SU-DHL-6 (cell line): ENCODE results near the gene UBE2Q1.

Source experiments
- H2AFZ ChIP-seq: fragments of 200-600 bp; sonication (generic); 2 replicates; pipeline ENCODE4 v1.6.1; 2014; ENCODE audit warnings: low read depth, mild to moderate bottlenecking, moderate library complexity, mixed read lengths, antibody characterized with exemption, low read length; ENCODE audit not compliant: severe bottlenecking
- H3F3A ChIP-seq: fragments of 200-600 bp; shearing (Covaris generic); 2 replicates; pipeline ENCODE4 v1.6.0; 2016; ENCODE audit warnings: antibody characterized with exemption, mild to moderate bottlenecking; ENCODE audit not compliant: insufficient read depth
- H3K27ac ChIP-seq: fragments of 200-600 bp; sonication (generic); 2 replicates; pipeline ENCODE4 v1.5.1; 2016; ENCODE audit warnings: low read depth, mild to moderate bottlenecking, low read length, moderate library complexity, mixed read lengths
- H3K27me3 ChIP-seq: fragments of 200-600 bp; sonication (generic), shearing (Covaris generic); 2 replicates; pipeline ENCODE4 v1.6.0; 2014; ENCODE audit warnings: mild to moderate bottlenecking, low read length
- H3K36me3 ChIP-seq: fragments of 200-600 bp; sonication (generic); 2 replicates; pipeline ENCODE4 v1.6.1; 2014; ENCODE audit warnings: mild to moderate bottlenecking, low read length, mixed read lengths
- H3K4me2 ChIP-seq: fragments of 300-600, 200-600 bp; shearing (Covaris generic), sonication (generic); 2 replicates; pipeline ENCODE4 v1.6.0; 2014; ENCODE audit warnings: low read length, low read depth, mild to moderate bottlenecking; ENCODE audit not compliant: poor library complexity, severe bottlenecking
- H3K4me3 ChIP-seq: fragments of 200-600 bp; sonication (generic); 2 replicates; pipeline ENCODE4 v1.5.1; 2014; ENCODE audit warnings: antibody characterized with exemption, low read length, mild to moderate bottlenecking, mixed read lengths; ENCODE audit not compliant: insufficient read depth, poor library complexity, severe bottlenecking
- H3K79me2 ChIP-seq: fragments of 200-600 bp; sonication (generic); 2 replicates; pipeline ENCODE4 v1.6.1; 2014; ENCODE audit warnings: mild to moderate bottlenecking, low read length, moderate library complexity; ENCODE audit not compliant: insufficient read depth
- H3K9ac ChIP-seq: fragments of 200-600 bp; sonication (generic); 2 replicates; pipeline ENCODE4 v1.7.0; 2014; ENCODE audit warnings: mild to moderate bottlenecking, low read length
- H3K9me2 ChIP-seq: fragments of 200-600 bp; sonication (generic); replicated peaks from 2 replicates; pipeline ENCODE4 v1.6.1; 2014; ENCODE audit warnings: low read length; ENCODE audit not compliant: insufficient read depth
- H3K9me3 ChIP-seq: fragments of 200-600 bp; sonication (generic); 2 replicates; pipeline ENCODE4 v1.6.1; 2014; ENCODE audit warnings: low read length, mixed read lengths; ENCODE audit not compliant: insufficient read depth
- H4K20me1 ChIP-seq: fragments of 200-600 bp; sonication (generic); 2 replicates; pipeline ENCODE4 v1.6.1; 2014; ENCODE audit warnings: low read depth, mild to moderate bottlenecking, antibody characterized with exemption, low read length, moderate library complexity, mixed read lengths
- EZH2phosphoT487 ChIP-seq: fragments of 200-600 bp; sonication (generic), shearing (Covaris generic); conservative IDR thresholded peaks from 2 replicates; pipeline ENCODE4 v1.6.1; 2018; ENCODE audit warnings: mild to moderate bottlenecking, antibody characterized with exemption, low read length, moderate library complexity, mixed read lengths
- TF ChIP-seq, protein P1 (sequence below): fragments of 200-600 bp; sonication (generic); IDR thresholded peaks from one replicate; pipeline ENCODE4 v1.5.1; 2017; ENCODE audit warnings: antibody characterized with exemption, mild to moderate bottlenecking, low read length, moderate library complexity; ENCODE audit not compliant: insufficient read depth, poor library complexity, severe bottlenecking

Gene UBE2Q1

DNA sequence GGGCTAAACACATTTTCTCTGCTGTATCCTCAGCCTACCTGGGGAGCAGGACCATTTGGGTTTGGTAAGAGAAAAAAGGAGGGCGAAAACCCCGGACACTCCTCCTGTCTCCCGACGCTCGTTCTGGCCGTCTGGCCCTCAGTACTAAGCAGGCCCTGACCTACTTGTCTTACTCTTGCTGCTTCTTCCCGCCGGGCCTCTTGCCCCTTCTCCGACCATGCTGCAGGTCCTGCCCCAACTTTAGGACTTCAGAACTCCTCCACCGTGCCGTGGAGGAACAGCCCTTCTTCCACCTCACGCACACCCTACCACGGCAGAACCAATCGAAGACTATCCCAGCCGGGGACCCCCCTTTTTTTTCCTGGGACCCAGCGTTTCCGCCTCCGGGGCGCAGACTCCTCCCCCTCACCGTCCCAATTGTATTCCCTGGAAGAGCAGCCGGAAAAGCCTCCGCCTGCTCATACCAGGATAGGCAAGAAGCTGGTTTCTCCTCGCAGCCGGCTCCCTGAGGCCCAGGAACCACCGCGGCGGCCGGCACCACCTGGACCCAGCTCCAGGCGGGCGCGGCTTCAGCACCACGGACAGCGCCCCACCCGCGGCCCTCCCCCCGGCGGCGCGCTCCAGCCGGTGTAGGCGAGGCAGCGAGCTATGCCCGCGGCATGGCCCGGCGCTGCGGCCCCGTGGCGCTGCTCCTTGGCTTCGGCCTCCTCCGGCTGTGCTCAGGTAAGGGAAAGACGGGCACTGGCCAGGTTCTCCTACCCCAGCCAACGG is 9.1 kb upstream of the UBE2Q1 start, which contains the start of gene CHRNB2:
TSS of gene CHRNB2 (plus strand) at position 393 of the 771 bp plus-strand sequence. CDS start at position 660, 267 bp downstream.
- H3K4me3 ChIP-seq = no peak within 1 kb of the TSS

DNA sequence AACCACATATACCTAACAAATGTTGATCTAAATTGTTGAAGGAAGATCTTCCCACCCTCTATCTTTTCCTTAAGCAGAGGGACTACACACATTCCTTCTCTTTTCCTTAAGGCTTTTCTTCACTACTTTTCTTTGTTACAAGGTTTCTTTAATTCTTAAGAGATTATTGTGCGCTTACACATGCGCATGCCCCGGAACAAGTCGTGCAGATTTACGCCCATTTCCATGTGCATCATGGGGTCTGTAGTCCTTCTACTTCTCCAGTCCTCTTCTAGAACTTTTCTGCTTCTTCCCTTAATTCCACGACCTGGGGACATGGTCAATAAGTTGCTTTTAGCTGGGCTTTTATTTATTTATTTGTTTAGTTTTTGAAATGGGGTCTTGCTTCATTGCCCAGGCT is 7.4 kb upstream of the UBE2Q1 start:
- H3K36me3 ChIP-seq = no peaks in the 10 kb centered on the region
- H3K27ac ChIP-seq = no peak overlapping the region
- no peak overlapping the region for H3K9ac ChIP-seq
- no peak overlapping the region for H3K4me3 ChIP-seq
- no peaks in the 10 kb centered on the region for H3F3A ChIP-seq
- no peak for TF ChIP-seq EZH2phosphoT487
- TF ChIP-seq, protein P1, sequence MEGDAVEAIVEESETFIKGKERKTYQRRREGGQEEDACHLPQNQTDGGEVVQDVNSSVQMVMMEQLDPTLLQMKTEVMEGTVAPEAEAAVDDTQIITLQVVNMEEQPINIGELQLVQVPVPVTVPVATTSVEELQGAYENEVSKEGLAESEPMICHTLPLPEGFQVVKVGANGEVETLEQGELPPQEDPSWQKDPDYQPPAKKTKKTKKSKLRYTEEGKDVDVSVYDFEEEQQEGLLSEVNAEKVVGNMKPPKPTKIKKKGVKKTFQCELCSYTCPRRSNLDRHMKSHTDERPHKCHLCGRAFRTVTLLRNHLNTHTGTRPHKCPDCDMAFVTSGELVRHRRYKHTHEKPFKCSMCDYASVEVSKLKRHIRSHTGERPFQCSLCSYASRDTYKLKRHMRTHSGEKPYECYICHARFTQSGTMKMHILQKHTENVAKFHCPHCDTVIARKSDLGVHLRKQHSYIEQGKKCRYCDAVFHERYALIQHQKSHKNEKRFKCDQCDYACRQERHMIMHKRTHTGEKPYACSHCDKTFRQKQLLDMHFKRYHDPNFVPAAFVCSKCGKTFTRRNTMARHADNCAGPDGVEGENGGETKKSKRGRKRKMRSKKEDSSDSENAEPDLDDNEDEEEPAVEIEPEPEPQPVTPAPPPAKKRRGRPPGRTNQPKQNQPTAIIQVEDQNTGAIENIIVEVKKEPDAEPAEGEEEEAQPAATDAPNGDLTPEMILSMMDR = no peak
- no peaks in the 10 kb centered on the region for H3K9me3 ChIP-seq
- H3K79me2 ChIP-seq = no peaks in the 10 kb centered on the region
- H2AFZ ChIP-seq = no peak overlapping the region
- no peaks in the 10 kb centered on the region for H3K27me3 ChIP-seq
- no peaks in the 10 kb centered on the region for H4K20me1 ChIP-seq
- no peak overlapping the region for H3K4me2 ChIP-seq
- no peaks in the 10 kb centered on the region for H3K9me2 ChIP-seq

More for the DNA sequence above, 9.1 kb upstream of the UBE2Q1 start, which contains the start of gene CHRNB2:
- Histone ChIP-seq H3K9me2 (no peaks in the 10 kb centered on the region), H3K9ac (no peak within 1 kb of the TSS), H3K9me3 (no peaks in the 10 kb centered on the region), H4K20me1 (no peaks in the 10 kb centered on the region), H2AFZ (no peak within 1 kb of the TSS), H3K36me3 (no peaks in the 10 kb centered on the region), H3K27ac (no peak within 1 kb of the TSS), H3K27me3 (no peaks in the 10 kb centered on the region), H3F3A (no peaks in the 10 kb centered on the region), H3K79me2 (no peaks in the 10 kb centered on the region), H3K4me2 (peak within 1 kb of the TSS; percentile 21)
- no peak for TF ChIP-seq EZH2phosphoT487

DNA sequence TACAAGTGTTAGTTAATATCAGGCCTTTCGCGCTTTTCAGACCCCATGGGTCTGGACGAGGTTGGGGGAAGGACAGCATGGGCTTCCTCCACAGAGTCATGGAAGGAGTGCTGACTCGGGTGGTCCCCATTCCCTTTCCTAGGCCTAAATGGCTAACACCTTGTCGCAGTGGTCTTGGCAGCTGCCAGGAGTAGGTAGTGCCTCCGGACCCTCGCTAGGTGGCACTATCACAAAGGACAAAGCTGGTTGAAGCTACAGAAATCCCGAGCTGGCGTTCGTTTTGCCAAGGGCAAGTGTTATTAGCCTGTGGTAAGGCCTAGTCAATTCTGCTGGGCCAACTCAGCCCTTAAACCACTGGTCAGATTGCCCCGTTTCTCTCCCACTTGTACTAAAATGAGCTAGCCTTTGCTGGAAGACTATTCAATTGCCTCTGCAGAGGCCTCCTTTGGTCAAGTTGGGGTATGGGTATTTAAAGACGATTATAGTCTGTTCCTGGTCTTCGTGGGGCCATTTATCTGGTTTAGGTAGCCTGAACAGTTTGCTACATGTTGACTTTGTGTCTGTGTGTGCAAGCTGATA is 1.1 kb upstream of the UBE2Q1 start:
- peak overlapping the region; percentile 77 for H3K4me3 ChIP-seq
- no peaks in the 10 kb centered on the region for H3K9me2 ChIP-seq
- peak overlapping the region; percentile 75 for H3K4me2 ChIP-seq
- peak overlapping the region; percentile 75 for H3K9ac ChIP-seq
- H3K36me3 ChIP-seq = 0 out of 2 replicates have a peak, but pooled peaks cover 5% of the 10 kb centered on the region
- no peak for TF ChIP-seq EZH2phosphoT487
- TF ChIP-seq, protein P1 = peak; percentile 74
- H4K20me1 ChIP-seq = no peaks in the 10 kb centered on the region; the same call in 1 of the 2 replicates
- peak overlapping the region; percentile 61 for H3K27ac ChIP-seq
- H2AFZ ChIP-seq = peak overlapping the region; percentile 87
- no peaks in the 10 kb centered on the region for H3F3A ChIP-seq
- H3K79me2 ChIP-seq = peaks cover 25% of the 10 kb centered on the region
- H3K9me3 ChIP-seq = no peaks in the 10 kb centered on the region
- no peaks in the 10 kb centered on the region for H3K27me3 ChIP-seq
